GM12878 (cell line): ENCODE measurements around the gene SH3GL2.

Experiments used
- CBFB ChIP-seq: IDR thresholded peaks from 2 replicates; pipeline ENCODE4 v1.6.1; 2016; ENCODE audit warnings: antibody characterized with exemption, low read depth
- CBX5 ChIP-seq: sonication (generic); IDR thresholded peaks from 2 replicates; pipeline ENCODE4 v1.6.1; 2016; ENCODE audit warnings: low read depth, moderate library complexity, mild to moderate bottlenecking, inconsistent platforms
- HCFC1 ChIP-seq: fragments of 150-350 bp; IDR thresholded peaks from 2 replicates; pipeline ENCODE4 v1.6.1; 2014; ENCODE audit warnings: low read length
- MEF2A ChIP-seq: IDR thresholded peaks from 2 replicates; pipeline ENCODE4 v1.6.1; 2011; ENCODE audit warnings: low read depth, mild to moderate bottlenecking, low read length, moderate library complexity; ENCODE audit not compliant: insufficient read depth
- POLR2AphosphoS5 ChIP-seq: IDR thresholded peaks from 2 replicates; pipeline ENCODE4 v1.6.1; 2011; ENCODE audit warnings: mild to moderate bottlenecking, low read length, inconsistent platforms
- TF ChIP-seq, protein P1 (sequence below), 3 experiments: IDR thresholded peaks in 2 of 3; conservative IDR thresholded peaks in 1 of 3; 2 replicates each; pipeline ENCODE4 v1.5.1; 2011; ENCODE audit warnings: low read depth in 3 of 3, low read length in 3 of 3, mild to moderate bottlenecking in 3 of 3, control low read depth in 2 of 3, moderate library complexity in 2 of 3, inconsistent platforms in 1 of 3, mixed read lengths in 1 of 3; ENCODE audit not compliant: control insufficient read depth in 2 of 3, insufficient read depth in 1 of 3; ENCODE audit errors: extremely low read depth in 1 of 3

DNA sequence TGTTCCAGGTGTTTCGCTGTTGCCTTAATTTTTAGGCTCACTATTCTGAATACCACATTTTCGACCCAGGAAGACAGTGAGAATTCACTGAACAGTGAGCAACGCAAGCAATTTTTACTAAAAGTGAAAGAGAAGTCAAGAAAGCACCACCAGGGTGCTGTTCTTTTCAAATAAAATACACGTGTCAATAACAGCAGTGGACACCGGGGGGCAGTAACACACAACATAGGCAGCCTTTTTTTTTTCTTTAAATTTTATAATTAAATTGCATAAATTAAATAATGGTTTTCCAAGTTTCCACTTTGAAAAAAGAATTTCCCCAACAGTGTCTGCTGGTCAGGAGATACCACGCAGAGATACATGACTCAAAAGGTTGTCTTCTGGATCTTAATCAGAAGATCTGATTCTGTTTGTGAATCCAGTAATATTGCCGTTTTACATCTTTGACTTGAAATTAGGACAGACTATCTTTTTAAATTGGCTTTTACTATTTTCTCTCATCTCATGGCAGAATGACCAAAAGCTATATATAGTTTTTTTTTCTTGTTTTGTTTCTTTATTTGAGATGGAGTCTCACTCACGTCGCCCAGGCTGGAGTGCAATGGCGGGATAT is 47.1 kb upstream of the SH3GL2 start:
- TF ChIP-seq, protein P1, sequence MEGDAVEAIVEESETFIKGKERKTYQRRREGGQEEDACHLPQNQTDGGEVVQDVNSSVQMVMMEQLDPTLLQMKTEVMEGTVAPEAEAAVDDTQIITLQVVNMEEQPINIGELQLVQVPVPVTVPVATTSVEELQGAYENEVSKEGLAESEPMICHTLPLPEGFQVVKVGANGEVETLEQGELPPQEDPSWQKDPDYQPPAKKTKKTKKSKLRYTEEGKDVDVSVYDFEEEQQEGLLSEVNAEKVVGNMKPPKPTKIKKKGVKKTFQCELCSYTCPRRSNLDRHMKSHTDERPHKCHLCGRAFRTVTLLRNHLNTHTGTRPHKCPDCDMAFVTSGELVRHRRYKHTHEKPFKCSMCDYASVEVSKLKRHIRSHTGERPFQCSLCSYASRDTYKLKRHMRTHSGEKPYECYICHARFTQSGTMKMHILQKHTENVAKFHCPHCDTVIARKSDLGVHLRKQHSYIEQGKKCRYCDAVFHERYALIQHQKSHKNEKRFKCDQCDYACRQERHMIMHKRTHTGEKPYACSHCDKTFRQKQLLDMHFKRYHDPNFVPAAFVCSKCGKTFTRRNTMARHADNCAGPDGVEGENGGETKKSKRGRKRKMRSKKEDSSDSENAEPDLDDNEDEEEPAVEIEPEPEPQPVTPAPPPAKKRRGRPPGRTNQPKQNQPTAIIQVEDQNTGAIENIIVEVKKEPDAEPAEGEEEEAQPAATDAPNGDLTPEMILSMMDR (IDR thresholded peaks at IDR 0.05 in 2 of 3, conservative IDR thresholded peaks at IDR 0.05 in 1 of 3; ENCODE audit: control insufficient read depth in 2 of 3, extremely low read depth in 1 of 3, insufficient read depth in 1 of 3, low read depth in 3 of 3, low read length in 3 of 3) = peak; percentile 47 to 59 (median 53); a peak in 5 of 6 replicates
- TF ChIP-seq CBX5 (no peak), POLR2AphosphoS5 (no peak), HCFC1 (no peak), CBFB (no peak), MEF2A (no peak)
